ENCODE measurements around the gene CELF2. TPM values are rescaled to one million over a fixed set of nuclear protein-coding genes. Genes with fewer than 3 reads are reported as not detected.

The CELF2 gene
- total RNA-seq, 4 donors from 2014 or later: 27.0 to 44.1 (median 31.3) TPM

DNA sequence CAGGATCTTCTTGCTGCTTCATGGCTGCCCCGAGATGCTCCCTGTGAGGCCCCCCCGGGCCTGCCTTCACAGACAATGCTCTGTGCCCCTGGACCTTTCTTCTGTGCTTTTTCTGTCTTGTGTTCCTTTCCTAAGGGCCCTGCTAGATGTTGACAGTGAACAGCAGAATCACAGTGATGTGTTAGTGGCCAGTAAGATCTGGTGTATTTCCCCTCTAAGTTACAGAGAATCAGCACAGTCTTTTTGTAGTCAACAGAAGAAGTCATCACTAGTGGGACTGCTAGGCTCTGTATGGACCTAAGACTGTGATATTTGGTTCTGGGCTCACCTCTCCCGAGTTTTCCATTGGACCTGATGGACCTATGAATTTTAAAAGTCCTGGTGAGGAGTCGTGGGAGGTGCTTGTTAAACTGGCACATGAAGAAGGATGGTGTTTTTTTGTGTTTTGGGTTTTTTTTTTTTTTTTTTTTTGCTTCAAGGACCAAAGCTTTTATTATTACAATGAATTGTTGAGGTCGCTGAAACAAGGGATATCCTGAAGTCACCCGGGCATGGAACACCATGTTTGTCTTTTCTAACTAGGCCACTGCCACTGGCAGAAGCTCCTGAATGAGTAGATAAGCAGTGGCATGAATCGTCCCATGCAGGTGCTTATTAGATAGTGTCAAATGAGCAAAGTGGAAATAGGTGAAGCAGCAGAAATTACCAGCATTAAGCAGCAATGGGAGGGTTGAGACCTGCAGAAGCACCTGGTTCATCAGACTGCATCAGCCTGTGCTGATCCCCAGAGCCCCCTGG is 194.8 kb downstream of the CELF2 start:
- no peak for DNase-seq
- Histone ChIP-seq H3K27ac (no peak overlapping the region), H3K4me3 (no peak overlapping the region), H3K36me3 (no peaks in the 10 kb centered on the region), H3K9me3 (no peaks in the 10 kb centered on the region), H3K4me1 (peaks cover 2 to 44% (median 20%) of the 10 kb centered on the region in 4 donors), H3K27me3 (no peaks in the 10 kb centered on the region)
- intact Hi-C loops (cut with DNase I; ENCODE audit: low total_unique reads) (no loop called here), in situ Hi-C loops (cut with MboI; ENCODE audit: low pct_ligation_motif_present in 1 of 4, low pct_unique_long_range_greater_than_20kb in 1 of 4, low sequenced_read_pairs in 3 of 4) (no loop called here)
- TF ChIP-seq POLR2A (IDR thresholded peaks at IDR 0.05) (no peak), EP300 (IDR thresholded peaks at IDR 0.05; ENCODE audit: low read depth) (no peak), POLR2AphosphoS5 (IDR thresholded peaks at IDR 0.05) (no peak)
- TF ChIP-seq, protein P1, sequence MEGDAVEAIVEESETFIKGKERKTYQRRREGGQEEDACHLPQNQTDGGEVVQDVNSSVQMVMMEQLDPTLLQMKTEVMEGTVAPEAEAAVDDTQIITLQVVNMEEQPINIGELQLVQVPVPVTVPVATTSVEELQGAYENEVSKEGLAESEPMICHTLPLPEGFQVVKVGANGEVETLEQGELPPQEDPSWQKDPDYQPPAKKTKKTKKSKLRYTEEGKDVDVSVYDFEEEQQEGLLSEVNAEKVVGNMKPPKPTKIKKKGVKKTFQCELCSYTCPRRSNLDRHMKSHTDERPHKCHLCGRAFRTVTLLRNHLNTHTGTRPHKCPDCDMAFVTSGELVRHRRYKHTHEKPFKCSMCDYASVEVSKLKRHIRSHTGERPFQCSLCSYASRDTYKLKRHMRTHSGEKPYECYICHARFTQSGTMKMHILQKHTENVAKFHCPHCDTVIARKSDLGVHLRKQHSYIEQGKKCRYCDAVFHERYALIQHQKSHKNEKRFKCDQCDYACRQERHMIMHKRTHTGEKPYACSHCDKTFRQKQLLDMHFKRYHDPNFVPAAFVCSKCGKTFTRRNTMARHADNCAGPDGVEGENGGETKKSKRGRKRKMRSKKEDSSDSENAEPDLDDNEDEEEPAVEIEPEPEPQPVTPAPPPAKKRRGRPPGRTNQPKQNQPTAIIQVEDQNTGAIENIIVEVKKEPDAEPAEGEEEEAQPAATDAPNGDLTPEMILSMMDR (IDR thresholded peaks at IDR 0.05): no peak
- 79 to 94% methylated on average over 4 to 7 of the region's 7 CpGs for WGBS, 2 donors (ENCODE audit: low coverage in 1 of 2)

DNA sequence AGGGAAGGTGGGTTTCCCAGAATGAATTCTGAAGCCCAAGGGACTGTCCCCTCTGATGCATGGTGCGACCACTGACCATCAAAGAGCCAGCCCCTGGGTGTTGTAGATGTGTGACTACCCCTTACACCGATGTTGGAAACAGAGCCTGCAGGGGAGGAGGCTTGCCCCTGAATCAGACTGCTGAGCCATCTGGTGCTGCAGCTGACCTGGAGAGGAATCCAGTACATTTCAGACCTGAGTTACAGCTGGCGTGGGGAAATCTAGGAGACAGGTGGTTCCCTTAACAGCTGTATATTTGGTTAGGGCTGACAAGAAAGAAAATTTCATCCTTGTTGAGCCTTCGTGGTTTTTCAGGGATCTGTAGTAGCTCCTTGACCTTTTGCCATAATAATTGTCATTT is 195.5 kb downstream of the CELF2 start:
- TF ChIP-seq, protein P1 (IDR thresholded peaks at IDR 0.05): no peak
- TF ChIP-seq POLR2AphosphoS5 (IDR thresholded peaks at IDR 0.05): peak in 1 of 3 donors; percentile 6
- in situ Hi-C loops (cut with MboI; ENCODE audit: low pct_ligation_motif_present in 1 of 4, low pct_unique_long_range_greater_than_20kb in 1 of 4, low sequenced_read_pairs in 3 of 4) (no loop called here), intact Hi-C loops (cut with DNase I; ENCODE audit: low total_unique reads) (no loop called here)
- Histone ChIP-seq H3K9me3 (no peaks in the 10 kb centered on the region), H3K27ac (no peak overlapping the region), H3K27me3 (no peaks in the 10 kb centered on the region), H3K4me1 (peaks cover 2 to 42% (median 20%) of the 10 kb centered on the region in 4 donors), H3K36me3 (no peaks in the 10 kb centered on the region), H3K4me3 (no peak overlapping the region)
- DNase-seq: no peak
- WGBS, 2 donors (ENCODE audit: low coverage in 1 of 2): 45 to 76% methylated on average over 2 to 4 of the region's 4 CpGs

DNA sequence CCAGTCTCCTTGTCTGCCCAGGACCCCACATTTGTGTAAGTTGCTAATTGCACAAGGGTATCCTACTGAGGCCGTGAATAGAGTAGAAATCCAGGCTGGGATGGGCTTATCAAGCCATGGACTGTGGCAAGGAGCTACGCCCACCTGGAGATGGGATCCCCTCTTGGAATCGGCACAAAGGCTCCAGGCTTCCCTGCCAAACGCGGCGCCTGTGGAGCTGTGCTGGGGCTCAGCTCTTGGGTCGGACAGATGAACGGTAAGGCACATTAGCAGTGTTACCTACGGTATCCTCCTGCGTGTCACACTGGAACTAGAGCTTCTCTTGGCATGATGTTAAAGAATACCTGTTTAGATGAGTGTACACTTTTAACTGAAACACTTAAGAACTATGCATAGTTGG is 196.7 kb downstream of the CELF2 start:
- no peak overlapping the region for H3K27ac ChIP-seq
- no peak for DNase-seq
- no peaks in the 10 kb centered on the region for H3K9me3 ChIP-seq
- peaks cover 2 to 30% (median 16%) of the 10 kb centered on the region in 4 donors for H3K4me1 ChIP-seq
- no peak for TF ChIP-seq EP300 (IDR thresholded peaks at IDR 0.05; ENCODE audit: low read depth)
- TF ChIP-seq POLR2AphosphoS5 (IDR thresholded peaks at IDR 0.05): no peak
- no peak for TF ChIP-seq POLR2A (IDR thresholded peaks at IDR 0.05)
- TF ChIP-seq, protein P1 (IDR thresholded peaks at IDR 0.05): no peak
- H3K27me3 ChIP-seq: no peaks in the 10 kb centered on the region
- H3K36me3 ChIP-seq: no peaks in the 10 kb centered on the region
- no peak overlapping the region for H3K4me3 ChIP-seq
- WGBS, 2 donors (ENCODE audit: low coverage in 1 of 2): 50 to 93% methylated on average over 1 to 10 of the region's 10 CpGs
- in situ Hi-C loops (cut with MboI; ENCODE audit: low pct_ligation_motif_present in 1 of 4, low pct_unique_long_range_greater_than_20kb in 1 of 4, low sequenced_read_pairs in 3 of 4): no loop called here
- intact Hi-C loops (cut with DNase I; ENCODE audit: low total_unique reads): no loop called here

DNA sequence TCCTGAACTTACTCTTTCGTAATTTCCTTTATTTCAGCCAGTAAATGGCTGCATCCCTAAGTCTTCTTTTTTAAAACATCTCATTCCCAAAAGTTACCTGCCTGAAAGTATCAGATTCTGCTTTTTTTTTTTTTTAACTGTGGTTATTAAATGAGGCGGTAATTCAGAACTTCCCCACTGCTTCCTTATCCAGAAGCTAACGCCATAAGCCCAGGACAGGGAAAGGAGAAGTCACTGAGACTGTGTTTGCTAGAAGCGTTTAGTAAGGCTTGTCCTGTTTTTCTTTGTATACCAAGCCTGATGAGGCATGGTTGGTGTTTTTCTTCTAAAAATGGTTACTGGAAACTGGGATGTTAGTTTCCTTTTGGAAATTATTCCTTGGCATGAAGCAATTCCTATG is 197.8 kb downstream of the CELF2 start:
- Histone ChIP-seq H3K4me1 (peaks cover 0 to 19% (median 7%) of the 10 kb centered on the region in 4 donors), H3K36me3 (no peaks in the 10 kb centered on the region), H3K27ac (no peak overlapping the region), H3K27me3 (no peaks in the 10 kb centered on the region), H3K9me3 (no peaks in the 10 kb centered on the region), H3K4me3 (no peak overlapping the region)
- WGBS, 2 donors (ENCODE audit: low coverage in 1 of 2): 90 to 91% methylated on average over 2 to 4 of the region's 4 CpGs
- intact Hi-C loops (cut with DNase I; ENCODE audit: low total_unique reads) (no loop called here), in situ Hi-C loops (cut with MboI; ENCODE audit: low pct_ligation_motif_present in 1 of 4, low pct_unique_long_range_greater_than_20kb in 1 of 4, low sequenced_read_pairs in 3 of 4) (no loop called here)
- no peak for DNase-seq
- TF ChIP-seq POLR2AphosphoS5 (IDR thresholded peaks at IDR 0.05): no peak
- no peak for TF ChIP-seq EP300 (IDR thresholded peaks at IDR 0.05; ENCODE audit: low read depth)
- TF ChIP-seq, protein P1 (IDR thresholded peaks at IDR 0.05): no peak
- no peak for TF ChIP-seq POLR2A (IDR thresholded peaks at IDR 0.05)
